ENCODE data around the gene CNIH2.
A peak's percentile ranks its signal among the peaks of the same experiment; 100 is the strongest.

The CNIH2 gene

DNA sequence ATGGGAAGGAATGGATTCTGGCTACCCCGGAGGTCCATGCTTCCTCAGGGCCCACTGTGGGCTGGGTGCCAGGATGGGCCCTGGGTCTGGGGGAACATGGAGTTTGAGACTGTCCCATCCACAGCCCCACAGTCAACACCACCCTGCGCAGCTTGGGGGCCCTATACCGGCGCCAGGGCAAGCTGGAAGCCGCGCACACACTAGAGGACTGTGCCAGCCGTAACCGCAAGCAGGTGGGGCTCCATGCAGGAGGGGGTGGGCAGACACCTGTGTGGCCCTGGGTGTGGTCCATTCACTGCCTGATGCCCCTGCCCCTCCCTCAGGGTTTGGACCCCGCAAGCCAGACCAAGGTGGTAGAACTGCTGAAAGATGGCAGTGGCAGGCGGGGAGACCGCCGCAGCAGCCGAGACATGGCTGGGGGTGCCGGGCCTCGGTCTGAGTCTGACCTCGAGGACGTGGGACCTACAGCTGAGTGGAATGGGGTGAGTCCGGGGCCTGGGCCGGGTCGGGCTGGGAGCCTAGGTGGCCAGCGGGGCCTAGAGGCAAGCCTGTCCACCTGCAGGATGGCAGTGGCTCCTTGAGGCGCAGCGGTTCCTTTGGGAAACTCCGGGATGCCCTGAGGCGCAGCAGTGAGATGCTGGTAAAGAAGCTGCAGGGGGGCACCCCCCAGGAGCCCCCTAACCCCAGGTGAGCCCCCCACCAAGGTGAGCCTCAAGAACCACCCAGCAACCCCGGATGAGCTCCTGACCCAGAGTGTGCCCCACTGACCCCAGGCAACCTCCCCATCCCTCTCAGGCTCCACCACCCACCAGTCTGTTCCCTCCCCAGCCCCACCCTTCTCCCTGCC is 12.2 kb upstream of the CNIH2 start:
- Histone ChIP-seq H3K27ac (no peak overlapping the region), H3K4me1 (peaks cover 24% of the 10 kb centered on the region), H3K27me3 (no peaks in the 10 kb centered on the region), H3K4me2 (no peak overlapping the region), H3K9ac (no peak overlapping the region), H3K36me3 (peaks cover 59% of the 10 kb centered on the region), H3K4me3 (no peak overlapping the region), H3K9me3 (no peaks in the 10 kb centered on the region), H4K20me1 (peaks cover 30% of the 10 kb centered on the region)
- no peak for TF ChIP-seq Cebpa-rat (IDR thresholded peaks at IDR 0.05)

DNA sequence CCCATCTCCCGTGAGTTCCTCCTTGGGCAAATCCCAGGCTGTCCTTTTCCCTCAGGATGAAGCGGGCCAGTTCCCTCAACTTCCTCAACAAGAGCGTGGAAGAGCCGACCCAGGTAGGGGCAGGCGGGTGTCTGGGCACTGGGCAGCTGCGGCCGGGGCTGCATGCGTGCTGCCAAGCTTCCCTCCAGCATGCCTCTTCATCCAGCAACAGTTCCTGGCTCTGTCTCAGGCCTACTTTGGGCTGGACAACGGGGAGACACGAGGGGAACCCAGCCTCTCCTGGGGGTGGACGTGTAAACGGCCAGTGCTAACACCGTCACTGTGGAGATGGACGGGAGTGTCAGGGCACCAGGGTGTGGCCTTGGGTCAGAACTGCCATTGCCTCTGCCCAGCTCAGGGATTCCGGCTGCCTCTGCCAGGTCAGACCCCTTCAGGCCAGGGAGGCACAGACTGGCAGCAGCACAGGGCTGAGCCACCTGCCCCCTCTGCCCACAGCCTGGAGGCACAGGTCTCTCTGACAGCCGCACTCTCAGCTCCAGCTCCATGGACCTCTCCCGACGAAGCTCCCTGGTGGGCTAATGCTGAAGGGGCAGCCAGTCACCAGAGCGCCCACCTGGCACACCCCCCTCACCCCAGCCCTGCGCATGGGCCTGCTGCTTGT is 11.5 kb upstream of the CNIH2 start:
- peaks cover 35% of the 10 kb centered on the region for H4K20me1 ChIP-seq
- peak overlapping the region; percentile 98 for H3K4me2 ChIP-seq
- peaks cover 59% of the 10 kb centered on the region for H3K36me3 ChIP-seq
- H3K27me3 ChIP-seq: no peaks in the 10 kb centered on the region
- no peaks in the 10 kb centered on the region for H3K9me3 ChIP-seq
- peak overlapping the region; percentile 69 for H3K9ac ChIP-seq
- H3K4me1 ChIP-seq: peaks cover 25% of the 10 kb centered on the region
- no peak for TF ChIP-seq Cebpa-rat (IDR thresholded peaks at IDR 0.05)
- H3K27ac ChIP-seq: peak overlapping the region; percentile 63
- H3K4me3 ChIP-seq: peak overlapping the region; percentile 81

DNA sequence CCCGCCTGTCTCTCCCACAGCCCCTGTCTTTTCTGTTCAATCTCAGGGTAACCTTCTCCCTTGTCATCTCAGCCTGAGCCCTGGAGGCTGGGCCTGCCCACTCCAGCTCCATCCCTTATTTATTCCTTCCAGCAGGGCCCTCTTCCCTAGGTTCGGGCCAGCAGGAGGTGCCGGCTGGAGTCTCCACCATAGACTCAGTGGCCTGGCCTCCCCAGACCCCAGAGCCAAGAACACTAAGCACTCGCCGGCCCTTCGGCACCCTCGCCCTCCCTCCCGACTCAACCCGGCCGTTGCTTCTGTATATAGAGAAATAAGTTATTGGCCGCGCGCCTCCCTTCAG is 11.0 kb upstream of the CNIH2 start:
- Histone ChIP-seq H3K27ac (peak overlapping the region; percentile 63), H3K9ac (peak overlapping the region; percentile 69), H3K4me2 (peak overlapping the region; percentile 98), H3K4me3 (peak overlapping the region; percentile 81), H4K20me1 (peaks cover 35% of the 10 kb centered on the region), H3K36me3 (peaks cover 59% of the 10 kb centered on the region), H3K4me1 (peaks cover 25% of the 10 kb centered on the region), H3K27me3 (no peaks in the 10 kb centered on the region), H3K9me3 (no peaks in the 10 kb centered on the region)
- TF ChIP-seq Cebpa-rat (IDR thresholded peaks at IDR 0.05): no peak

GRCh38 chr11:66267379-66268243 is 10.4 kb upstream of the CNIH2 start:
- Histone ChIP-seq H3K4me1 (peaks cover 25% of the 10 kb centered on the region), H3K9ac (peak overlapping the region; percentile 92), H3K27ac (peak overlapping the region; percentile 93), H3K9me3 (no peaks in the 10 kb centered on the region), H3K36me3 (peaks cover 59% of the 10 kb centered on the region), H3K27me3 (no peaks in the 10 kb centered on the region), H4K20me1 (peaks cover 38% of the 10 kb centered on the region), H3K4me2 (peak overlapping the region; percentile 98), H3K4me3 (peak overlapping the region; percentile 81)
- TF ChIP-seq Cebpa-rat (IDR thresholded peaks at IDR 0.05): no peak

GRCh38 chr11:66268244-66268951 is 9.6 kb upstream of the CNIH2 start, which contains the start of gene RAB1B:
RAB1B (plus strand) TSS chr11:66268639; CDS start chr11:66268680, 41 bp downstream.
- H3K27me3 ChIP-seq: no peaks in the 10 kb centered on the region
- H3K4me3 ChIP-seq: peak within 1 kb of the TSS; percentile 81
- peak within 1 kb of the TSS; percentile 93 for H3K27ac ChIP-seq
- H3K4me1 ChIP-seq: peaks cover 25% of the 10 kb centered on the region
- H3K36me3 ChIP-seq: peaks cover 59% of the 10 kb centered on the region
- no peak for TF ChIP-seq Cebpa-rat (IDR thresholded peaks at IDR 0.05)
- no peaks in the 10 kb centered on the region for H3K9me3 ChIP-seq
- peak within 1 kb of the TSS; percentile 98 for H3K4me2 ChIP-seq
- peak within 1 kb of the TSS; percentile 92 for H3K9ac ChIP-seq
- peaks cover 46% of the 10 kb centered on the region for H4K20me1 ChIP-seq

DNA sequence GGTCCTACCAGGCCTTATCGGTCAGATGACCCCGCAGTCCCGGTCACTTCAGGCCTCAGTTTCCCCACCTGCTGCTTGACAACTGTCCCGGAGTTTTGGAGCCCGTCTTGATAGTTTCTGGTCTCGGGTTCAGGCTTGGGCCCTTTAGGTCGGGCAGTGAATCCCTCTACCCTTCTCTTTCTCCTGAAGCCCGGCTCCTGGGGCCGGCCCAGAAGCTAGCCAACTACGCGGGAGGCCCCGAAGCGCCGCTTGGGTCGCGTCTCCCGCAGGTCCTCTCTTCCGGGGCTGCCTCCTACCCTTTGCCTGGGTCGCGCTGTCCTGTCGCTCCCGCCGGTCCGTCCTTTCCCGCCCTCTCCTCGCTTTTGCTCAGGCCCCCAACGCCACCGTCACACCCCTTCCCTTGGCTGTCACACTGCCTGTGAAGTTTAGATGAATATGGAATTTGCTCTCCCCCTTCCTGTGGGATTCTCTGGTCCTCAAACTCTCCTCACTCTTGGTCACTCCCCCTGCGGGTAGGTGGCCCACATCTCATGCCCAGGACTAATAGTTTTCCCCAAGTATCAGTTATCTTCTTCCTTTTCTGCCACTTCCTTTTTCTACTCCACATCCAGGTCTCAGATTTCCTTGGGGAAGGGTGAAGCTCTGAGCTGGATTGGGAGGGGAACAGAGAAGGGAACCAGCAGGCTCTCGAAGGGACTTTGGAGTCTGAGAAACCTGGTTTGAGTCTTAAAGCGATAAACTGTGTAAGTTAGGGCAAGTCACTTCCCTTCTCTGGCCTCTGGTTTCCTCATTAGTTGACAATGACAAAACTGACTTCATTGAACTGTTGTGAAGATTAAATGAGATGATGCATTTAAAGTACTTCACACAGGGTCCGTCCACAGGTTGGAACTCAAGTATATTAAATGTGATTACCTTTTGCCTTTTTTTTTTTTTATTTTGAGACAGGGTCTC is 8.7 kb upstream of the CNIH2 start:
- H3K4me1 ChIP-seq: peaks cover 25% of the 10 kb centered on the region
- peak overlapping the region; percentile 97 for H3K4me2 ChIP-seq
- peak overlapping the region; percentile 81 for H3K4me3 ChIP-seq
- H3K27ac ChIP-seq: peak overlapping the region; percentile 93
- peaks cover 54% of the 10 kb centered on the region for H4K20me1 ChIP-seq
- peaks cover 59% of the 10 kb centered on the region for H3K36me3 ChIP-seq
- no peaks in the 10 kb centered on the region for H3K9me3 ChIP-seq
- no peaks in the 10 kb centered on the region for H3K27me3 ChIP-seq
- TF ChIP-seq Cebpa-rat (IDR thresholded peaks at IDR 0.05): no peak
- H3K9ac ChIP-seq: peak overlapping the region; percentile 92

- H3K9me3 ChIP-seq: no peaks in the 10 kb centered on the region
- no peak overlapping the region for H3K27ac ChIP-seq
- H3K4me2 ChIP-seq: no peak overlapping the region
- H3K4me3 ChIP-seq: no peak overlapping the region
- 0 out of 2 replicates have a peak overlapping the region, but pooled peaks have one; percentile 10 for H3K9ac ChIP-seq
- H3K4me1 ChIP-seq: peaks cover 37% of the 10 kb centered on the region
- no peak for TF ChIP-seq Cebpa-rat (IDR thresholded peaks at IDR 0.05)
- peaks cover 78% of the 10 kb centered on the region for H4K20me1 ChIP-seq
- no peaks in the 10 kb centered on the region for H3K27me3 ChIP-seq
- H3K36me3 ChIP-seq: peaks cover 63% of the 10 kb centered on the region
These were observed 6.2 kb upstream of the CNIH2 start for GRCh38 chr11:66271816-66272215.

GRCh38 chr11:66272596-66272995 is 5.4 kb upstream of the CNIH2 start:
- H3K27me3 ChIP-seq: no peaks in the 10 kb centered on the region
- H3K4me3 ChIP-seq: no peak overlapping the region
- no peaks in the 10 kb centered on the region for H3K9me3 ChIP-seq
- no peak overlapping the region for H3K4me2 ChIP-seq
- no peak overlapping the region for H3K9ac ChIP-seq
- H3K36me3 ChIP-seq: peaks cover 63% of the 10 kb centered on the region
- H3K27ac ChIP-seq: no peak overlapping the region
- H3K4me1 ChIP-seq: peaks cover 40% of the 10 kb centered on the region
- no peak for TF ChIP-seq Cebpa-rat (IDR thresholded peaks at IDR 0.05)
- peaks cover 86% of the 10 kb centered on the region for H4K20me1 ChIP-seq
